Astrocyte of the spinal cord (primary cell): ENCODE results near the gene COA1.

Source experiments
- DNase-seq: peaks from one replicate; pipeline ENCODE4 v3.0.0; 2011; ENCODE audit warnings: low read depth, low spot score
- H3K4me3 ChIP-seq: 2 replicates; pipeline ENCODE4 v1.5.1; 2011; ENCODE audit warnings: low read depth, mild to moderate bottlenecking, low read length, moderate library complexity
- CTCF ChIP-seq: IDR thresholded peaks from 2 replicates; pipeline ENCODE4 v1.5.1; 2012; ENCODE audit warnings: low read depth, mild to moderate bottlenecking, low read length, inconsistent platforms
- in situ Hi-C: cut with HindIII; loops from 2 replicates; pipeline ENCODE4 v1.10.0; 2017; ENCODE audit warnings: low sequenced_read_pairs

Gene COA1

DNA sequence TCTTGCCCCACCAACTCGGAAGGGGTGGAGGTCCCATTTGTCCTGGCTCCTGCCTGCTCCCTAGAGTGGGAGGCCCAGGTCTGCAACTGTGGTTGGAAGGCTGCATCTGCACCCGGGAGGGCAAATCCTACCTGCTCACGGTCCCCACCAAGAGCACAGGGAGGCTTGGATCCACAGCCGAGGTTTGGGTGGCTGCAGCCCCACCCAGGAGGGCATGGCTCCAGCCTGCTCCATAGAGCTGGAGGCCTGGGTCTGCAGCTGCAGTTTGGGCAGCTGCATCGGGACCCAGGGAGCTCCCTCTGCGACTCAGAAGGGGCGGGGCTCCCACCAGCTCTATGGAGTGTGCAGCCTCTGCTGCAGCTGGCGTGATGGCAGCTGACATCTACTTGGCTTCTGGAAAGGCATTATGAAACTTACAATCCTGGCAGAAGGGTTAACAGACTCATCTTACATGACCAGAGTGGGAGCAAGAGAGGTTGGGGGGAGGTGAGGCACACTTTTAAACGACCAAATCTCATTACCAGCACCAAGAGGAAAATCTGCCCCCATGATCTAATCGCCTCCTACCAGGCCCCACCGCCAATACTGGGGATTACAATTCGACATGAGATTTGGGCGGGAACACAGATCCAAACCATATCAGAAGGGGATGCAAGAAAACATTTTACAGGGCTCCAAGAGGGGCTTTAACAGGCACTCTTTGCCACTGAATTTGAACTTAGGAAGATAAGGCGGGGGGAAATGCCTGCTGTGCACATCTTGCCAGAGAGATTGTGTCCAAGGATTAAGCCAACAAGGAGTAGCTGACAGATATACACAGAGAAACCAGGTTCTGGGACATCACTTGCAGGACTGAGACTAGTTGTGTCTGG is 20.9 kb upstream of the COA1 start:
- no peak overlapping the region for H3K4me3 ChIP-seq
- TF ChIP-seq CTCF, result no peak
- DNase-seq, result no peak
- in situ Hi-C loops, result no loop called here

DNA sequence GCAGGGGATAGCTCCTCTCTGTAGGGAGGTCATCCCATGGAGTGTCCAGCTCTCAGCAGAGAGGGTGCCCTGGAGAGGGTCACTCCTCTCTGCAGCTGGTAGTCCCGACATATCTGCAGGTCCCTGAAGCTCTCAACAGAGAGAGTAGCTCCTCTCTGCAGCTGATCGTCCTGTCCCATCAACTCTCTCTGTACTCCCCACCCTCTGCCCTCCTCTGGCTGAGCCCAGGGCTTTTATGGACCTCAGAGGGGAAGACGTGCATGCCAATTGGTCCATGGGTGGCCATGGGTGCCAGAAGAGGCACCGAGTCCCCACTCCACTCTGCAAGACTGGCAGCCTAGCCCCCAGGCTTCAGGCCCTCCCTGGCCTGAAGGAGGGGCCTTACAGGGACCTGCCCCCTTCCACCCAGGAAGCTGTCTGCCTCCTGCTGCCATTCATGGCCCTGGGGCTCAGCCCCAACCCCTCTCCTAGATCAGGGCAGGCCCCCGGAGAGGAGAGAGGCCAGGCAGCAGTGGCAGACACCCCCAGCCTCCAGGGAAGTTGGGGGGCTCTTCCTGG is 20.1 kb upstream of the COA1 start:
- in situ Hi-C loops, result no loop called here
- no peak for TF ChIP-seq CTCF
- H3K4me3 ChIP-seq, result no peak overlapping the region
- DNase-seq, result no peak

- no peak for DNase-seq
- no peak for TF ChIP-seq CTCF
- in situ Hi-C loops, result no loop called here
- no peak overlapping the region for H3K4me3 ChIP-seq
Observed at GRCh38 chr7:43747328-43748105, 18.2 kb upstream of the COA1 start.

- H3K4me3 ChIP-seq, result no peak overlapping the region
- DNase-seq, result no peak
- in situ Hi-C loops, result no loop called here
- TF ChIP-seq CTCF, result no peak
Observed at GRCh38 chr7:43742692-43743091, 13.4 kb upstream of the COA1 start.

GRCh38 chr7:43737467-43738127 is 8.3 kb upstream of the COA1 start:
- TF ChIP-seq CTCF, result no peak
- no peak for DNase-seq
- in situ Hi-C loops, result no loop called here
- no peak overlapping the region for H3K4me3 ChIP-seq
